ENCODE data around the gene POU4F1. TPM values are rescaled to one million over a fixed set of nuclear protein-coding genes. Genes with fewer than 3 reads are reported as not detected.
A peak's percentile ranks its signal among the peaks of the same experiment; 100 is the strongest.

The POU4F1 gene
- total and polyA plus RNA-seq, 2 experiments from 2014 or later: not detected

DNA sequence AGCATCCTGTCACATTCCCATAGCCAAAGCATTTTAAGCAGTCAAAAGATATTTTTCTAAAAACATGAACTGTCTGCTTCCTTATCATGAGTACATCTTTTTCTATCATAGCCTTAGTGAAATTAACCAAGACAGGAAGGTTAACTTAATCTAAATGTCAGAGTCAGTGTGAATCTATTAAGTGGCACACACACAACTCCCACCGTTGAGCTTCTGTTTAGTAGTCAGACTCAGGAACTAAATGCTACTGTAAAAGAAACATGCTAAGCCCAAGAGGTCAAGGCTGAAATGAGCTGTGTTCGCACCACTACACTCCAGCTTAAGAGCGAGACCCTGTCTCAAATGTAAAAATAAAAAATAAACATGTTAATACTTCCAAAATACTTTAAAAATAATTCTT, 7.7 kb upstream of the POU4F1 start:
- H3F3A ChIP-seq (ENCODE audit: insufficient read depth): 0 out of 2 replicates have a peak, but pooled peaks cover 13% of the 10 kb centered on the region
- no peaks in the 10 kb centered on the region for H4K20me1 ChIP-seq (ENCODE audit: insufficient read depth)
- H3K4me2 ChIP-seq (ENCODE audit: unreplicated experiment): no peak overlapping the region
- 0 out of 2 replicates have a peak, but pooled peaks cover 5% of the 10 kb centered on the region for H3K36me3 ChIP-seq (ENCODE audit: low read depth)
- no peak for DNase-seq
- H3K4me1 ChIP-seq (ENCODE audit: insufficient read depth): no peaks in the 10 kb centered on the region
- no peaks in the 10 kb centered on the region for H3K79me2 ChIP-seq (ENCODE audit: insufficient read depth)
- WGBS, 2 experiments (ENCODE audit: low coverage in 1 of 2, low lambda C conversion rate in 2 of 2, missing lambda C conversion rate in 2 of 2): 45 to 47% methylated on average over 3 of the region's 3 CpGs
- no peak overlapping the region for H2AFZ ChIP-seq
- H3K9ac ChIP-seq: no peak overlapping the region
- H3K9me2 ChIP-seq (ENCODE audit: insufficient read depth): no peaks in the 10 kb centered on the region
- in situ Hi-C loops (cut with MboI): no loop called here
- H3K27me3 ChIP-seq (replicated peaks; ENCODE audit: insufficient read depth): peaks cover 56% of the 10 kb centered on the region
- no peak overlapping the region for H3K27ac ChIP-seq
- no peaks in the 10 kb centered on the region for H3K9me3 ChIP-seq (ENCODE audit: low read depth)
- TF ChIP-seq EZH2phosphoT487 (IDR thresholded peaks at IDR 0.05; ENCODE audit: insufficient read depth, low read depth): no peak
- no peak overlapping the region for H3K4me3 ChIP-seq

GRCh38 chr13:78610381-78610883, 7.1 kb upstream of the POU4F1 start:
- Histone ChIP-seq H2AFZ (no peak overlapping the region), H3K27me3 (replicated peaks; ENCODE audit: insufficient read depth) (peaks cover 62% of the 10 kb centered on the region), H3K79me2 (ENCODE audit: insufficient read depth) (no peaks in the 10 kb centered on the region), H3K36me3 (ENCODE audit: low read depth) (no peaks in the 10 kb centered on the region), H3K9ac (no peak overlapping the region), H3K4me2 (ENCODE audit: unreplicated experiment) (no peak overlapping the region), H3F3A (ENCODE audit: insufficient read depth) (0 out of 2 replicates have a peak, but pooled peaks cover 13% of the 10 kb centered on the region), H4K20me1 (ENCODE audit: insufficient read depth) (no peaks in the 10 kb centered on the region), H3K9me3 (ENCODE audit: low read depth) (no peaks in the 10 kb centered on the region), H3K4me1 (ENCODE audit: insufficient read depth) (no peaks in the 10 kb centered on the region), H3K4me3 (no peak overlapping the region), H3K27ac (no peak overlapping the region), H3K9me2 (ENCODE audit: insufficient read depth) (no peaks in the 10 kb centered on the region)
- DNase-seq: no peak
- in situ Hi-C loops (cut with MboI): no loop called here
- 23 to 27% methylated on average over 4 of the region's 4 CpGs for WGBS, 2 experiments (ENCODE audit: low coverage in 1 of 2, low lambda C conversion rate in 2 of 2, missing lambda C conversion rate in 2 of 2)
- no peak for TF ChIP-seq EZH2phosphoT487 (IDR thresholded peaks at IDR 0.05; ENCODE audit: insufficient read depth, low read depth)
- no peak for TF ChIP-seq EZH2 (IDR thresholded peaks at IDR 0.05; ENCODE audit: insufficient read depth, poor library complexity, severe bottlenecking)

DNA sequence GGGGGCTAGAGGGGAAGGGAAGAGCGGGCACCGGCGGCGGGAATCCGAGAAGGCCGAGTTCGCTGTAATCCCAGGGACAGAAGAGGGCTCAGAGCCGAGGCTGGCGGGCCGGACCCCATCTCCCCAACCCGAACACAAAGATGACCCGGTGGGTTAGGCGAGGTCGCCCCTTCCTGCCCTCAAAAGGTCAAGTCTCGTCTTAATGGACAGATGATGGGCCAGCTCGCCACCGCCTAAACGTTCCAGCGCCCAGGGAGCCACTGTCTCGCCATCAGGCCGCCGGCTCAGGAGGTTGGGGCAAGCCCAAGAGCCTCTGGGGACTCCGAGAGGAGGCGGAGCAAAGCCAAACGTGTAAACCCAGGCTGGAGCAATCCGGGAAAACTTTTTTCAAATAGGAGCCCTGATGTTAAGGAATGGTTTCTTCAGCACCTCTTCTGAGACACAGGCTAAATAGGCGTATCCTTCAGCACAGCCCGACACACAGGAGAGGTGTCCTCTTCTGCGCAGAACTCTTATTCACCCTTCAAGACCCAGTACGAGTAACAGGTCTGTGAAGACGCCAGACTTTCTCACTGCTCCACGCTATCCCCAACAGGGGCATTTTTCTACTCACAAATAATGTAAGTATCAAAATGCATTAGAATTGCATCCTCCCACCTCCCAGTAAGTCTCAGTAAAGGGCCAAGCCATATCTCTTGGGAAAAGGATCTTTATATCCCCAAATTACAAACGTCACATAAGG, 6.3 kb upstream of the POU4F1 start:
- H3K79me2 ChIP-seq (ENCODE audit: insufficient read depth): no peaks in the 10 kb centered on the region
- TF ChIP-seq EZH2phosphoT487 (IDR thresholded peaks at IDR 0.05; ENCODE audit: insufficient read depth, low read depth): no peak; the same call in 1 of the 2 replicates
- peak; percentile 81 for TF ChIP-seq EZH2 (IDR thresholded peaks at IDR 0.05; ENCODE audit: insufficient read depth, poor library complexity, severe bottlenecking)
- H2AFZ ChIP-seq: peak overlapping the region; percentile 62
- peak overlapping the region; percentile 80 for H3K4me2 ChIP-seq (ENCODE audit: unreplicated experiment)
- peak; percentile 60 for DNase-seq
- H3K27ac ChIP-seq: no peak overlapping the region
- H3K27me3 ChIP-seq (replicated peaks; ENCODE audit: insufficient read depth): peaks cover 69% of the 10 kb centered on the region
- no peaks in the 10 kb centered on the region for H3K4me1 ChIP-seq (ENCODE audit: insufficient read depth)
- no peaks in the 10 kb centered on the region for H3K9me2 ChIP-seq (ENCODE audit: insufficient read depth)
- H3K4me3 ChIP-seq: peak overlapping the region; percentile 73
- WGBS, 2 experiments (ENCODE audit: low coverage in 1 of 2, low lambda C conversion rate in 2 of 2, missing lambda C conversion rate in 2 of 2): 9 to 11% methylated on average over 23 to 33 of the region's 33 CpGs
- no peaks in the 10 kb centered on the region for H3K36me3 ChIP-seq (ENCODE audit: low read depth)
- H3K9me3 ChIP-seq (ENCODE audit: low read depth): no peaks in the 10 kb centered on the region
- H3K9ac ChIP-seq: no peak overlapping the region
- H4K20me1 ChIP-seq (ENCODE audit: insufficient read depth): no peaks in the 10 kb centered on the region
- 0 out of 2 replicates have a peak, but pooled peaks cover 18% of the 10 kb centered on the region for H3F3A ChIP-seq (ENCODE audit: insufficient read depth)
- in situ Hi-C loops (cut with MboI): no loop called here

DNA sequence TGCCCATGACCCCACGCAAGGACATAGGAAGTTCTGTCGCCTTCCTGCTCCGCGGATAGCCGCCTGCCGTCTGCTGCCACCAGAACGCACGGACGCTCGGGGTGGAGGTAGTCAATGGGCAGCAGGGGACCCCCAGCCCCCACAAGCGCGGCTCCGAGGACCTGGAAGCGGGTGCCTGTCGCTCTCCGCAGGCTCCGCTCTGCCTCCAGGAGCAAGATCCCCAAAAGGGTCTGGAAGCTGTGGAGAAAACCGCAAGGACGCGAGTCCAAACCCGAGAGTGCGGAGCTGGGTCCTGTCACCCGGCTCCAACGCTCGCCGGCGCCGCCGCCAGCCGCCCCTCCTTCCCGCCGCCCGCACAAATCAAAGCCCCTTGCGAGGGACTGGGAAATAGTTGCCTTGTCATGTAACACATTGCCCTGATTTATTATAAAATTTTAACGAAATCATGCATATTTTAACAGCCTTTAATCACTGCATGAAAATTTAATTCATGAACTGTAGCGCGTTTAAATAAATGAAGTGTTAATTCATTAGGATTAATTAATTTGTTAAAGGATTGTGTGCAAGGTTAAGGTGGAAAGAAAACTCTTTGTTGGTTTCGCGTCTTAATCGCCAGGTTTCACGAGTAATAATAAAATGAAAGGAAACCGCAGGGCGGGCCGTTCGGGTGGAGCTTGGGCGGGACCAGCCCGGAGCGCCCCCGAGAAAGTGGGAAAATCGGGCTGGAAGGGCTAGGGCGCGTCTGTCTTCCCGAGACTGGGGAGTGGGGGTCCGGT, 5.5 kb upstream of the POU4F1 start:
- H3K4me3 ChIP-seq: peak overlapping the region; percentile 73
- H3K79me2 ChIP-seq (ENCODE audit: insufficient read depth): no peaks in the 10 kb centered on the region
- no peaks in the 10 kb centered on the region for H3K9me2 ChIP-seq (ENCODE audit: insufficient read depth)
- 1 to 2% methylated on average over 53 to 54 of the region's 54 CpGs for WGBS, 2 experiments (ENCODE audit: low coverage in 1 of 2, low lambda C conversion rate in 2 of 2, missing lambda C conversion rate in 2 of 2)
- no peak overlapping the region for H3K27ac ChIP-seq
- no peak overlapping the region for H3K9ac ChIP-seq
- in situ Hi-C loops (cut with MboI): no loop called here
- H2AFZ ChIP-seq: peak overlapping the region; percentile 62
- H3F3A ChIP-seq (ENCODE audit: insufficient read depth): 0 out of 2 replicates have a peak, but pooled peaks cover 22% of the 10 kb centered on the region
- H3K4me1 ChIP-seq (ENCODE audit: insufficient read depth): no peaks in the 10 kb centered on the region
- peak; percentile 42 for DNase-seq
- H3K36me3 ChIP-seq (ENCODE audit: low read depth): no peaks in the 10 kb centered on the region
- H4K20me1 ChIP-seq (ENCODE audit: insufficient read depth): no peaks in the 10 kb centered on the region
- peak overlapping the region; percentile 80 for H3K4me2 ChIP-seq (ENCODE audit: unreplicated experiment)
- peak; percentile 92; the same call in 1 of the 2 replicates for TF ChIP-seq EZH2phosphoT487 (IDR thresholded peaks at IDR 0.05; ENCODE audit: insufficient read depth, low read depth)
- TF ChIP-seq EZH2 (IDR thresholded peaks at IDR 0.05; ENCODE audit: insufficient read depth, poor library complexity, severe bottlenecking): peak; percentile 42
- peaks cover 77% of the 10 kb centered on the region for H3K27me3 ChIP-seq (replicated peaks; ENCODE audit: insufficient read depth)
- H3K9me3 ChIP-seq (ENCODE audit: low read depth): no peaks in the 10 kb centered on the region

Measured in GM23248 (cell line).